HFF-Myc (cell line): ENCODE measurements around the gene DTX1.
A peak's percentile ranks its signal among the peaks of the same experiment; 100 is the strongest.

Experiments
- DNase-seq: peaks from one replicate; pipeline ENCODE4 v3.0.0-alpha.2; 2011; ENCODE audit warnings: low read depth; ENCODE audit errors: extremely low read depth
- H3K4me3 ChIP-seq: replicated peaks from 2 replicates; pipeline ENCODE4 v1.5.1; 2011; ENCODE audit warnings: low read depth, mild to moderate bottlenecking, control low read depth, low read length
- CTCF ChIP-seq: IDR thresholded peaks from 2 replicates; pipeline ENCODE4 v1.5.1; 2012; ENCODE audit warnings: mild to moderate bottlenecking, low read depth, low read length, control low read depth; ENCODE audit errors: missing control alignments

DTX1 gene

GRCh38 chr12:113041560-113041959 lies 15.0 kb upstream of the DTX1 start:
- no peak for TF ChIP-seq CTCF
- H3K4me3 ChIP-seq = no peak overlapping the region
- DNase-seq = no peak

GRCh38 chr12:113043240-113043639 lies 13.3 kb upstream of the DTX1 start:
- TF ChIP-seq CTCF = no peak
- DNase-seq = no peak
- H3K4me3 ChIP-seq = no peak overlapping the region

- DNase-seq = no peak
- H3K4me3 ChIP-seq = no peak overlapping the region
- TF ChIP-seq CTCF = no peak
These were observed 12.0 kb upstream of the DTX1 start for GRCh38 chr12:113044516-113044915.

GRCh38 chr12:113048716-113049127 lies 7.8 kb upstream of the DTX1 start:
- no peak overlapping the region for H3K4me3 ChIP-seq
- peak; percentile 24 for DNase-seq
- TF ChIP-seq CTCF = peak; percentile 73

- DNase-seq = no peak
These were observed 6.4 kb upstream of the DTX1 start for GRCh38 chr12:113049976-113050742.

GRCh38 chr12:113050795-113051194 lies 5.7 kb upstream of the DTX1 start:
- DNase-seq = no peak
- H3K4me3 ChIP-seq = no peak overlapping the region
- no peak for TF ChIP-seq CTCF

More at GRCh38 chr12:113049976-113050742, 6.4 kb upstream of the DTX1 start:
- peak; percentile 50 for TF ChIP-seq CTCF
- H3K4me3 ChIP-seq = no peak overlapping the region

GRCh38 chr12:113051759-113052158 lies 4.8 kb upstream of the DTX1 start:
- no peak for DNase-seq
- H3K4me3 ChIP-seq = no peak overlapping the region
- no peak for TF ChIP-seq CTCF
